SU-DHL-6 (cell line): Measurements from ENCODE around the gene COL5A1.

Experiments
- H2AFZ ChIP-seq: fragments of 200-600 bp; sonication (generic); 2 replicates; pipeline ENCODE4 v1.6.1; 2014; ENCODE audit warnings: low read depth, mild to moderate bottlenecking, moderate library complexity, mixed read lengths, antibody characterized with exemption, low read length; ENCODE audit not compliant: severe bottlenecking
- H3F3A ChIP-seq: fragments of 200-600 bp; shearing (Covaris generic); 2 replicates; pipeline ENCODE4 v1.6.0; 2016; ENCODE audit warnings: antibody characterized with exemption, mild to moderate bottlenecking; ENCODE audit not compliant: insufficient read depth
- H3K27ac ChIP-seq: fragments of 200-600 bp; sonication (generic); 2 replicates; pipeline ENCODE4 v1.5.1; 2016; ENCODE audit warnings: low read depth, mild to moderate bottlenecking, low read length, moderate library complexity, mixed read lengths
- H3K27me3 ChIP-seq: fragments of 200-600 bp; sonication (generic), shearing (Covaris generic); 2 replicates; pipeline ENCODE4 v1.6.0; 2014; ENCODE audit warnings: mild to moderate bottlenecking, low read length
- H3K36me3 ChIP-seq: fragments of 200-600 bp; sonication (generic); 2 replicates; pipeline ENCODE4 v1.6.1; 2014; ENCODE audit warnings: mild to moderate bottlenecking, low read length, mixed read lengths
- H3K4me2 ChIP-seq: fragments of 300-600, 200-600 bp; shearing (Covaris generic), sonication (generic); 2 replicates; pipeline ENCODE4 v1.6.0; 2014; ENCODE audit warnings: low read length, low read depth, mild to moderate bottlenecking; ENCODE audit not compliant: poor library complexity, severe bottlenecking
- H3K4me3 ChIP-seq: fragments of 200-600 bp; sonication (generic); 2 replicates; pipeline ENCODE4 v1.5.1; 2014; ENCODE audit warnings: antibody characterized with exemption, low read length, mild to moderate bottlenecking, mixed read lengths; ENCODE audit not compliant: insufficient read depth, poor library complexity, severe bottlenecking
- H3K79me2 ChIP-seq: fragments of 200-600 bp; sonication (generic); 2 replicates; pipeline ENCODE4 v1.6.1; 2014; ENCODE audit warnings: mild to moderate bottlenecking, low read length, moderate library complexity; ENCODE audit not compliant: insufficient read depth
- H3K9ac ChIP-seq: fragments of 200-600 bp; sonication (generic); 2 replicates; pipeline ENCODE4 v1.7.0; 2014; ENCODE audit warnings: mild to moderate bottlenecking, low read length
- H3K9me2 ChIP-seq: fragments of 200-600 bp; sonication (generic); replicated peaks from 2 replicates; pipeline ENCODE4 v1.6.1; 2014; ENCODE audit warnings: low read length; ENCODE audit not compliant: insufficient read depth
- H3K9me3 ChIP-seq: fragments of 200-600 bp; sonication (generic); 2 replicates; pipeline ENCODE4 v1.6.1; 2014; ENCODE audit warnings: low read length, mixed read lengths; ENCODE audit not compliant: insufficient read depth
- H4K20me1 ChIP-seq: fragments of 200-600 bp; sonication (generic); 2 replicates; pipeline ENCODE4 v1.6.1; 2014; ENCODE audit warnings: low read depth, mild to moderate bottlenecking, antibody characterized with exemption, low read length, moderate library complexity, mixed read lengths
- CTCF ChIP-seq: fragments of 200-600 bp; sonication (generic); IDR thresholded peaks from one replicate; pipeline ENCODE4 v1.5.1; 2017; ENCODE audit warnings: antibody characterized with exemption, mild to moderate bottlenecking, low read length, moderate library complexity; ENCODE audit not compliant: insufficient read depth, poor library complexity, severe bottlenecking
- EZH2phosphoT487 ChIP-seq: fragments of 200-600 bp; sonication (generic), shearing (Covaris generic); conservative IDR thresholded peaks from 2 replicates; pipeline ENCODE4 v1.6.1; 2018; ENCODE audit warnings: mild to moderate bottlenecking, antibody characterized with exemption, low read length, moderate library complexity, mixed read lengths

COL5A1 gene

GRCh38 chr9:134600371-134600770 lies 41.2 kb upstream of the COL5A1 start:
- Histone ChIP-seq H3F3A (no peaks in the 10 kb centered on the region), H3K9me2 (no peaks in the 10 kb centered on the region), H3K9ac (no peak overlapping the region), H3K9me3 (no peaks in the 10 kb centered on the region), H3K4me3 (no peak overlapping the region), H4K20me1 (no peaks in the 10 kb centered on the region), H3K36me3 (no peaks in the 10 kb centered on the region), H2AFZ (no peak overlapping the region), H3K79me2 (no peaks in the 10 kb centered on the region), H3K27ac (no peak overlapping the region), H3K4me2 (no peak overlapping the region), H3K27me3 (no peaks in the 10 kb centered on the region)
- no peak for TF ChIP-seq EZH2phosphoT487

DNA sequence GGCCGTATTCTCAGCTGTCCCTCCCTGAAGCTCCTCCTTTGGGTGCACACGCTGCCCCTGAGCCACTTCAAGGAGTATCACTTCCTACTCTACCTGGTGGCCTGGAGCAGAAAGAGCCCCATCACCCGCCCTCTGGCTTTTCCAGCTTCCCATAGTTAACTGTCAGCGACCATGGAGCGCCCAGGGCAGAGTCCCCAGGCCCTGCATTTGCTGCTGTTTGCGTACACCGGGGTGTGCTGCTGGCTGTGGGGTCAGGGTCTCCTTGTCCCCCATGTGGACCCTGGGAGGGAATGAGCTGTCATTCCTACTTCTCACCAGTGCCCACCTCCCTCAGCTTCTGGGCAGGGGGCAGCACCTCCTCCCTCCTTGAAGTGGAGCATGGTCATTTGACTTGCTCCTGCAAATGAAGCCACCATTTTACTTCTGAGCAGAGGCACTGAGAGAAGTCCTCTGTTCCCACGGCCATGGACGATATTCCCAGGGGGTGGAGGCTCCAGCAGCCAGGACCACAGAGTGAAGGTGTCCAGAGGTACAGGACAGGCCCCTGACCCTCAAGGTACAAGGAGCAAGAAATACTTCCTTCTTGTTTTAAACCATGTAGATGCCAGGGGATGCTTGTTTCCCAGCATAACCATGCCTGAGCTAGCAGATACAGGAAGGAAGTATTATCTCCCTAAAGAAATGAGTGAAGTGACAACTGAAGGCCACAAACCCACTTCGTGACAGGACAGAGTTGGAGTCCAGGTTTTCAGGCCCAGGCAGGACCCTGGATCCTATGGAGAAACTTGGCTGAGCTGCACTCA lies 40.6 kb upstream of the COL5A1 start:
- Histone ChIP-seq H3K4me2 (no peak overlapping the region), H3K9me2 (no peaks in the 10 kb centered on the region), H4K20me1 (no peaks in the 10 kb centered on the region), H3K27me3 (no peaks in the 10 kb centered on the region), H3K9me3 (no peaks in the 10 kb centered on the region), H3K79me2 (no peaks in the 10 kb centered on the region), H3K27ac (no peak overlapping the region), H3F3A (no peaks in the 10 kb centered on the region), H3K4me3 (no peak overlapping the region), H2AFZ (no peak overlapping the region), H3K36me3 (no peaks in the 10 kb centered on the region), H3K9ac (no peak overlapping the region)
- no peak for TF ChIP-seq EZH2phosphoT487
- no peak for TF ChIP-seq CTCF

- Histone ChIP-seq H3K27ac (no peak overlapping the region), H3K9ac (no peak overlapping the region), H3K4me2 (no peak overlapping the region), H3K27me3 (no peaks in the 10 kb centered on the region), H4K20me1 (no peaks in the 10 kb centered on the region), H3K9me3 (no peaks in the 10 kb centered on the region), H2AFZ (no peak overlapping the region), H3K4me3 (no peak overlapping the region), H3F3A (no peaks in the 10 kb centered on the region), H3K36me3 (no peaks in the 10 kb centered on the region), H3K79me2 (no peaks in the 10 kb centered on the region), H3K9me2 (no peaks in the 10 kb centered on the region)
- TF ChIP-seq EZH2phosphoT487 (no peak), CTCF (no peak)
These were observed 39.8 kb upstream of the COL5A1 start for GRCh38 chr9:134601764-134602163.
